Amygdala (tissue), 56 donors: ENCODE data around the gene LONP2.
A peak's percentile ranks its signal among the peaks of the same experiment; 100 is the strongest.
"Not testable (repeated sequence)": the region's sequence is repeated elsewhere in the genome, so short reads cannot be mapped to it uniquely, and the experiment has no call there.

Experiments
- DNase-seq, 56 donors: peaks; one replicate each; lab custom pipeline; 2025; lab: John Stamatoyannopoulos, UW

Gene LONP2

GRCh38 chr16:48284772-48285409, 40.8 kb downstream of the LONP2 start:
- DNase-seq: no peak

- no peak for DNase-seq
These were observed 43.1 kb downstream of the LONP2 start for GRCh38 chr16:48287239-48287638.

- DNase-seq: no peak
These were observed 47.2 kb downstream of the LONP2 start for GRCh38 chr16:48291303-48291702.

- DNase-seq: no peak
These were observed 47.7 kb downstream of the LONP2 start for GRCh38 chr16:48291754-48292153.

- no peak for DNase-seq
These were observed 48.4 kb downstream of the LONP2 start for GRCh38 chr16:48292452-48292851.

- DNase-seq: no peak
These were observed 50.6 kb downstream of the LONP2 start for GRCh38 chr16:48294724-48295123.

- no peak for DNase-seq
These were observed 51.6 kb downstream of the LONP2 start for GRCh38 chr16:48295488-48296281.

- no peak for DNase-seq
These were observed 55.4 kb downstream of the LONP2 start for GRCh38 chr16:48299471-48299870.

GRCh38 chr16:48300391-48300856, 56.3 kb downstream of the LONP2 start:
- no peak for DNase-seq

- no peak for DNase-seq
These were observed 64.4 kb downstream of the LONP2 start for GRCh38 chr16:48308535-48308934.

- no peak for DNase-seq
These were observed 67.0 kb downstream of the LONP2 start for GRCh38 chr16:48310908-48311641.

GRCh38 chr16:48313905-48314304, 69.8 kb downstream of the LONP2 start:
- DNase-seq: not testable (repeated sequence)

- DNase-seq: no peak
These were observed 72.9 kb downstream of the LONP2 start for GRCh38 chr16:48317026-48317425.

GRCh38 chr16:48317614-48318315, 73.7 kb downstream of the LONP2 start:
- DNase-seq: no peak

GRCh38 chr16:48318630-48319029, 74.5 kb downstream of the LONP2 start:
- peak in 14 of 56 donors; percentile 3 to 53 (median 16) for DNase-seq

- DNase-seq: peak in 7 of 56 donors; percentile 1 to 42 (median 26)
These were observed 77.4 kb downstream of the LONP2 start for GRCh38 chr16:48321317-48322036.

GRCh38 chr16:48323783-48324775, 80.0 kb downstream of the LONP2 start:
- DNase-seq: no peak

GRCh38 chr16:48326915-48327314, 82.8 kb downstream of the LONP2 start:
- DNase-seq: no peak

- no peak for DNase-seq
These were observed 85.0 kb downstream of the LONP2 start for GRCh38 chr16:48329138-48329537.
